Adipose tissue (tissue), 3 donors: ENCODE measurements around the gene KBTBD12. TPM values are rescaled to one million over a fixed set of nuclear protein-coding genes. Genes with fewer than 3 reads are reported as not detected.
"Not testable (repeated sequence)": the region's sequence is repeated elsewhere in the genome, so short reads cannot be mapped to it uniquely, and the experiment has no call there.

Experiments
- H3K27ac ChIP-seq: one replicate; pipeline ENCODE4 v1.5.1; 2013; ENCODE audit warnings: low read depth, low read length
- WGBS, 3 donors: extraction: QIAGEN DNeasy Blood & Tissue Kit; methylation state at CpG; one replicate each; pipeline ENCODE4 v1.1.7; 2013; 5-methylcytosine and 5-hydroxymethylcytosine counted together
- polyA plus RNA-seq, 3 donors: library from polyadenylated mRNA; stranded (reverse); fragments of 200-250 nt; gene quantifications; one replicate each; pipeline ENCODE4 v1.2.3, GENCODE V29; 2013
- donor health status: healthy with polysubstance abuse.
- donor health status: Bipolar disorder and iron deficiency.
- donor health status: healthy.

The KBTBD12 gene
- polyA plus RNA-seq = under 1 TPM; 0.06 to 0.45 (median 0.24) TPM

- whole genome bisulfite sequencing, 3 donors = 11 to 18% (median 18%) methylated on average over 62 to 69 of the region's 69 CpGs
- H3K27ac ChIP-seq = no peak within 1 kb of the TSS
These were observed at the start of gene KBTBD12 for GRCh38 chr3:127915115-127915936. KBTBD12 (plus strand) TSS chr3:127915232; CDS start chr3:127923062, 7,830 bp downstream.

GRCh38 chr3:127865941-127866340 lies 49.1 kb upstream of the KBTBD12 start:
- 79 to 94% (median 81%) methylated on average over 4 of the region's 4 CpGs for WGBS, 3 donors
- no peak overlapping the region for H3K27ac ChIP-seq

- WGBS, 3 donors = 89 to 91% (median 90%) methylated on average over 2 of the region's 2 CpGs
- H3K27ac ChIP-seq = no peak overlapping the region
These were observed 47.6 kb upstream of the KBTBD12 start for GRCh38 chr3:127867412-127867811.

- no peak overlapping the region for H3K27ac ChIP-seq
These were observed 47.0 kb upstream of the KBTBD12 start for GRCh38 chr3:127867986-127868385.

- 71 to 88% (median 82%) methylated on average over 4 of the region's 4 CpGs for WGBS, 3 donors
- no peak overlapping the region for H3K27ac ChIP-seq
These were observed 44.9 kb upstream of the KBTBD12 start for GRCh38 chr3:127870156-127870555.

- not testable (repeated sequence) for H3K27ac ChIP-seq
- 90 to 93% (median 90%) methylated on average over 5 of the region's 5 CpGs for WGBS, 3 donors
These were observed 40.9 kb upstream of the KBTBD12 start for GRCh38 chr3:127874097-127874496.

GRCh38 chr3:127881586-127881985 lies 33.4 kb upstream of the KBTBD12 start:
- WGBS, 3 donors = 93 to 96% (median 93%) methylated on average over 3 of the region's 3 CpGs
- H3K27ac ChIP-seq = no peak overlapping the region

- H3K27ac ChIP-seq = no peak overlapping the region
These were observed 31.0 kb upstream of the KBTBD12 start for GRCh38 chr3:127884041-127884440.

GRCh38 chr3:127886231-127886955 lies 28.6 kb upstream of the KBTBD12 start:
- 84 to 94% (median 93%) methylated on average over 9 of the region's 9 CpGs for WGBS, 3 donors
- no peak overlapping the region for H3K27ac ChIP-seq

- H3K27ac ChIP-seq = no peak overlapping the region
These were observed 28.1 kb upstream of the KBTBD12 start for GRCh38 chr3:127886956-127887231.

- no peak overlapping the region for H3K27ac ChIP-seq
- 73 to 83% (median 76%) methylated on average over 4 of the region's 4 CpGs for WGBS, 3 donors
These were observed 27.7 kb upstream of the KBTBD12 start for GRCh38 chr3:127887321-127887720.

GRCh38 chr3:127888156-127888555 lies 26.9 kb upstream of the KBTBD12 start:
- WGBS, 3 donors = 90 to 91% (median 90%) methylated on average over 4 of the region's 4 CpGs
- H3K27ac ChIP-seq = no peak overlapping the region

GRCh38 chr3:127888564-127889107 lies 26.4 kb upstream of the KBTBD12 start:
- 60 to 77% (median 67%) methylated on average over 8 of the region's 8 CpGs for WGBS, 3 donors
- no peak overlapping the region for H3K27ac ChIP-seq

GRCh38 chr3:127889461-127889863 lies 25.6 kb upstream of the KBTBD12 start:
- no peak overlapping the region for H3K27ac ChIP-seq
- 21 to 69% (median 60%) methylated on average over 1 of the region's 1 CpG for WGBS, 3 donors

GRCh38 chr3:127889976-127890650 lies 24.9 kb upstream of the KBTBD12 start:
- 84 to 93% (median 89%) methylated on average over 3 of the region's 3 CpGs for WGBS, 3 donors
- no peak overlapping the region for H3K27ac ChIP-seq

GRCh38 chr3:127890651-127891290 lies 24.3 kb upstream of the KBTBD12 start:
- 94% methylated on average over 9 of the region's 9 CpGs for WGBS, 3 donors

GRCh38 chr3:127894481-127894880 lies 20.6 kb upstream of the KBTBD12 start:
- H3K27ac ChIP-seq = no peak overlapping the region
- WGBS, 3 donors = 83 to 89% (median 87%) methylated on average over 2 to 3 of the region's 3 CpGs

More at GRCh38 chr3:127890651-127891290, 24.3 kb upstream of the KBTBD12 start:
- not testable (repeated sequence) for H3K27ac ChIP-seq

- no peak overlapping the region for H3K27ac ChIP-seq
- WGBS, 3 donors = 91 to 93% (median 91%) methylated on average over 6 of the region's 6 CpGs
These were observed 15.8 kb upstream of the KBTBD12 start for GRCh38 chr3:127899200-127899599.

GRCh38 chr3:127899766-127900165 lies 15.3 kb upstream of the KBTBD12 start:
- 73 to 81% (median 74%) methylated on average over 3 of the region's 3 CpGs for WGBS, 3 donors
- no peak overlapping the region for H3K27ac ChIP-seq
